Right kidney (tissue), 1 donor: Measurements from ENCODE around the gene SRXN1.

Experiments
- DNase-seq: peaks from one replicate; pipeline ENCODE4 v3.0.0-alpha.2; 2016

Gene SRXN1

GRCh38 chr20:605237-605636 is 47.8 kb downstream of the SRXN1 start:
- DNase-seq: no peak

GRCh38 chr20:603116-603640 is 49.8 kb downstream of the SRXN1 start:
- no peak for DNase-seq

- no peak for DNase-seq
These were observed 50.7 kb downstream of the SRXN1 start for GRCh38 chr20:602111-602970.

- DNase-seq: no peak
These were observed 52.3 kb downstream of the SRXN1 start for GRCh38 chr20:600736-601135.

- DNase-seq: no peak
These were observed 52.9 kb downstream of the SRXN1 start for GRCh38 chr20:600141-600540.

GRCh38 chr20:598133-598850 is 54.7 kb downstream of the SRXN1 start:
- DNase-seq: no peak

GRCh38 chr20:597560-597959 is 55.4 kb downstream of the SRXN1 start:
- DNase-seq: no peak
